ENCODE data around the gene SCG3. TPM values are rescaled to one million over a fixed set of nuclear protein-coding genes. Genes with fewer than 3 reads are reported as not detected.

The SCG3 gene
- polyA plus RNA-seq, 1 of the 3 experiments (the other 2 are of a cell fraction) = 0.16 TPM

DNA sequence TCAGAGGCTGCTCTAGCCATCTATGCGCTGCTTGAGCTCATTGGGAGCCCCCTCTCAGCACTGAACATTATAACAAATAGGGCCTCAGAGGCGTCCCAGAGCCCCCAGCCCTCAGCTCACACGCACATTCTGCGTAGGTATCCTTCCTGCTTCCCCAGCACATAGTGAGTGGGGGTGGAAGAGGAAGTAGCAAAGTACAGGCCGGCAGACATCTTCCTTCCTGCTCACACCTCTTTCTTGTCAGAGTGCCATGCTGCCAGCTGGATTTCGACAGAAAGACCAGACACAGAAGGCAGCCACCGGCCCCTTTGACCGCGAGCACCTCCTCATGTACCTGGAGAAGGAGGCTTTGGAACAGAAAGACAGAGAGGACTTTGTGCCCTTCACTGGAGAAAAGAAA, 86.7 kb downstream of the SCG3 start:
- Histone ChIP-seq H3K4me1 (ENCODE audit: control insufficient read depth in 1 of 2, insufficient read depth in 2 of 2, low read depth in 1 of 2, low read length in 1 of 2) (peaks cover 0 to 3% of the 10 kb centered on the region in 2 experiments; a peak in 1 of 4 replicates), H3K36me3 (replicated peaks in 1 of 2; ENCODE audit: control insufficient read depth in 1 of 2, insufficient read depth in 2 of 2, low read length in 1 of 2) (peaks cover 13% of the 10 kb centered on the region in 2 experiments), H3K4me2 (no peak overlapping the region), H3F3A (replicated peaks; ENCODE audit: insufficient read depth) (no peaks in the 10 kb centered on the region), H2AFZ (ENCODE audit: low read depth) (no peak overlapping the region), H4K20me1 (ENCODE audit: insufficient read depth) (no peaks in the 10 kb centered on the region), H3K9me3 (no peaks in the 10 kb centered on the region), H3K9ac (no peak overlapping the region), H3K27ac (ENCODE audit: low read depth in 2 of 2, low read length in 1 of 2) (no peak overlapping the region), H3K79me2 (ENCODE audit: insufficient read depth) (0 out of 2 replicates have a peak, but pooled peaks cover 5% of the 10 kb centered on the region), H3K27me3 (ENCODE audit: insufficient read depth) (no peaks in the 10 kb centered on the region), H3K9me2 (no peaks in the 10 kb centered on the region), H3K4me3 (ENCODE audit: low read depth in 2 of 2, low read length in 1 of 2) (no peak overlapping the region)
- ChIA-PET POLR2A (no interaction called here), CTCF (interaction anchor here (1.2 to 2.1 kb wide), 3 partner anchors 9 to 118 kb away, joined by 5 to 14 read pairs (median 12); no protein-coding TSS in a partner anchor)
- DNase-seq = no peak
- WGBS (ENCODE audit: low lambda C conversion rate) = 75% methylated on average over 7 of the region's 9 CpGs
- TF ChIP-seq FOSL2 (IDR thresholded peaks at IDR 0.05; ENCODE audit: borderline replicate concordance, low read depth) (no peak), MEF2A (IDR thresholded peaks at IDR 0.05; ENCODE audit: borderline replicate concordance, low read depth) (no peak), TCF12 (IDR thresholded peaks at IDR 0.05) (no peak), EZH2phosphoT487 (IDR thresholded peaks at IDR 0.05; ENCODE audit: borderline replicate concordance, low read depth) (no peak), RCOR1 (IDR thresholded peaks at IDR 0.05; ENCODE audit: low read length) (no peak), NFIC (IDR thresholded peaks at IDR 0.05; ENCODE audit: borderline replicate concordance) (no peak), JUND (IDR thresholded peaks at IDR 0.05) (no peak), YY1 (IDR thresholded peaks at IDR 0.05; ENCODE audit: low read depth) (no peak), POLR2AphosphoS5 (IDR thresholded peaks at IDR 0.05; ENCODE audit: low read depth, low read length) (no peak), CHD2 (IDR thresholded peaks at IDR 0.05; ENCODE audit: low read length, partially characterized antibody) (no peak), RFX5 (IDR thresholded peaks at IDR 0.05; ENCODE audit: low read length) (no peak)
- TF ChIP-seq, protein P1, sequence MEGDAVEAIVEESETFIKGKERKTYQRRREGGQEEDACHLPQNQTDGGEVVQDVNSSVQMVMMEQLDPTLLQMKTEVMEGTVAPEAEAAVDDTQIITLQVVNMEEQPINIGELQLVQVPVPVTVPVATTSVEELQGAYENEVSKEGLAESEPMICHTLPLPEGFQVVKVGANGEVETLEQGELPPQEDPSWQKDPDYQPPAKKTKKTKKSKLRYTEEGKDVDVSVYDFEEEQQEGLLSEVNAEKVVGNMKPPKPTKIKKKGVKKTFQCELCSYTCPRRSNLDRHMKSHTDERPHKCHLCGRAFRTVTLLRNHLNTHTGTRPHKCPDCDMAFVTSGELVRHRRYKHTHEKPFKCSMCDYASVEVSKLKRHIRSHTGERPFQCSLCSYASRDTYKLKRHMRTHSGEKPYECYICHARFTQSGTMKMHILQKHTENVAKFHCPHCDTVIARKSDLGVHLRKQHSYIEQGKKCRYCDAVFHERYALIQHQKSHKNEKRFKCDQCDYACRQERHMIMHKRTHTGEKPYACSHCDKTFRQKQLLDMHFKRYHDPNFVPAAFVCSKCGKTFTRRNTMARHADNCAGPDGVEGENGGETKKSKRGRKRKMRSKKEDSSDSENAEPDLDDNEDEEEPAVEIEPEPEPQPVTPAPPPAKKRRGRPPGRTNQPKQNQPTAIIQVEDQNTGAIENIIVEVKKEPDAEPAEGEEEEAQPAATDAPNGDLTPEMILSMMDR (IDR thresholded peaks at IDR 0.05) = no peak
- TF ChIP-seq, protein P2, sequence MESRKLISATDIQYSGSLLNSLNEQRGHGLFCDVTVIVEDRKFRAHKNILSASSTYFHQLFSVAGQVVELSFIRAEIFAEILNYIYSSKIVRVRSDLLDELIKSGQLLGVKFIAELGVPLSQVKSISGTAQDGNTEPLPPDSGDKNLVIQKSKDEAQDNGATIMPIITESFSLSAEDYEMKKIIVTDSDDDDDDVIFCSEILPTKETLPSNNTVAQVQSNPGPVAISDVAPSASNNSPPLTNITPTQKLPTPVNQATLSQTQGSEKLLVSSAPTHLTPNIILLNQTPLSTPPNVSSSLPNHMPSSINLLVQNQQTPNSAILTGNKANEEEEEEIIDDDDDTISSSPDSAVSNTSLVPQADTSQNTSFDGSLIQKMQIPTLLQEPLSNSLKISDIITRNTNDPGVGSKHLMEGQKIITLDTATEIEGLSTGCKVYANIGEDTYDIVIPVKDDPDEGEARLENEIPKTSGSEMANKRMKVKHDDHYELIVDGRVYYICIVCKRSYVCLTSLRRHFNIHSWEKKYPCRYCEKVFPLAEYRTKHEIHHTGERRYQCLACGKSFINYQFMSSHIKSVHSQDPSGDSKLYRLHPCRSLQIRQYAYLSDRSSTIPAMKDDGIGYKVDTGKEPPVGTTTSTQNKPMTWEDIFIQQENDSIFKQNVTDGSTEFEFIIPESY (IDR thresholded peaks at IDR 0.05; ENCODE audit: borderline replicate concordance, low read depth) = no peak

Other genes with a start within 250 kb of the SCG3 start
- gene DMXL2, start 58.7 kb upstream of the SCG3 start, polyA plus RNA-seq (2012; rRNA removed) = 6.4 and 8.9 TPM in 2 replicates
- 10.3 and 14.2 TPM in 2 replicates for gene LYSMD2, start 56.2 kb downstream of the SCG3 start, polyA plus RNA-seq (2012; rRNA removed)
- 2.7 and 4.4 TPM in 2 replicates for gene TMOD2, start 70.1 kb downstream of the SCG3 start, polyA plus RNA-seq (2012; rRNA removed)
- gene TMOD3, start 148.2 kb downstream of the SCG3 start, polyA plus RNA-seq (2012; rRNA removed) = 6.0 and 7.6 TPM in 2 replicates